ENCODE measurements around the gene KIFC1.
"Not testable (repeated sequence)": the region's sequence is repeated elsewhere in the genome, so short reads cannot be mapped to it uniquely, and the experiment has no call there.

Gene KIFC1
- 3.9 to 54.4 (median 15.1) reads per million in 17 experiments for total RNA-seq

DNA sequence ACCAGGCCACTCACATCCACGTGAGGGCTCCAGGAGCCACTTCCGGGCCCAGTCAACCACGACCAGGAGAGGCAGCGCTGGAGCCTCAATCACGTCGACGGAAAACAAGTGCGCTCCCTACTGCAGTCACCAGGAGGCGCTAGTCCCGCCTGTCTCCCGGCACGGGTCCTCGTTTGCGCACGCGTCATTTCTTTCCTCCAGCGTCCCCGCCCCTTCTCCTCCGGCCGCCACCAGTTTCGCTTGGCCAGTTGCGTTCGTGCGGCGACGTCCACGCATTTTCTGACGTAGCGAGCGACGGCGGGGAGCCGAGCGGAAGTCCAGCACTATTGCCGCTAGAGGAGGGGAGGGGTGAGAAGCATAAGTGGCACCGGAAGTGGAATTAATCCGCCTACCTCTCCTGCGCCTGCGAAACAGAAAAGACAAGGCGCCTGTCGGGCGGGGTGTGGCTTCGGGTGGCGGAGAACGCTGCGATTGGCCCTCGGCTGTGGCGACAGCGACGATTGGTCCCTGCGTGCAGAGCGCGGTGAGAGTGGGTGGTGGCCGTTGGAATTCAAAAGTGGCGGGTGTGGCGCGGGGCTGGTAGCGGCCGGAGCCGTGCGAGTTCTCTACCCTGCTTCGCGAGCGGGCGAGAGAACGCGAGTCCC lies at the start of gene KIFC1:
TSS of gene KIFC1 (plus strand) at position 546 of the 644 bp plus-strand sequence. CDS start 163 bp downstream, outside the sequence.
- DNase-seq, result peak; percentile 100

DNA sequence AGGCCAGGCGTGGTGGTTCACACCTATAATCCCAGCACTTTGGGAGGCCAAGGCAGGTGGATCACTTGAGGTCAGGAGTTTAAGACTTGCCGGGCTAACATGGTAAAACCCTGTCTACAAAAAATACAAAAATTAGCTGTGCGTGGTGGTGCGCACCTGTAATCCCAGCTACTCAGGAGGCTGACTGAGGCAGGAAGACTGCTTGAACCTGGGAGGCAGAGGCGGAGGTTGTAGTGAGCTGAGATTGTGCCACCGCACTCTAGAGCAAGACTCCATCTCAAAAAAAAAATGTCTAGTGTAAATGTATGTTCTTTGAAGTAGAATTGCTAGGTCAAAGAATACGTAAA lies 48.0 kb upstream of the KIFC1 start:
- not testable (repeated sequence) for DNase-seq

GRCh38 chr6:33343953-33344611 lies 47.5 kb upstream of the KIFC1 start:
- DNase-seq, result no peak

- DNase-seq, result peak; percentile 38 to 76 (median 67)
These were observed 46.6 kb upstream of the KIFC1 start for GRCh38 chr6:33344701-33345697.

GRCh38 chr6:33346972-33347371 lies 44.7 kb upstream of the KIFC1 start:
- not testable (repeated sequence) for DNase-seq

DNA sequence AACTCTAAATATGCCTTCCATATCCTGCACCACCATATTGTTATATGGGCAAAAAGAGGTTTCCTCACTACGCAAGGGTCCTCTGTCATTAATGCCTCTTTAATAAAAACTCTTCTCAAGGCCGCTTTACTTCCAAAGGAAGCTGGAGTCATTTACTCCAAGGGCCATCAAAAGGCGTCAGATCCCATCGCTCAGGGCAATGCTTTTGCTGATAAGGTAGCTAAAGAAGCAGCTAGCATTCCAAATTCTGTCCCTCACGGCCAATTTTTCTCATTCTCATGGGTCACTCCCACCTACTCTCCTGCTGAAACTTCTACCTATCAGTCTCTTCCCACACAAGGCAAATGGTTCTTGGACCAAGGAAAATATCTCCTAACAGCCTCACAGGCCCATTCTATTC lies 43.8 kb upstream of the KIFC1 start:
- no peak for DNase-seq

DNA sequence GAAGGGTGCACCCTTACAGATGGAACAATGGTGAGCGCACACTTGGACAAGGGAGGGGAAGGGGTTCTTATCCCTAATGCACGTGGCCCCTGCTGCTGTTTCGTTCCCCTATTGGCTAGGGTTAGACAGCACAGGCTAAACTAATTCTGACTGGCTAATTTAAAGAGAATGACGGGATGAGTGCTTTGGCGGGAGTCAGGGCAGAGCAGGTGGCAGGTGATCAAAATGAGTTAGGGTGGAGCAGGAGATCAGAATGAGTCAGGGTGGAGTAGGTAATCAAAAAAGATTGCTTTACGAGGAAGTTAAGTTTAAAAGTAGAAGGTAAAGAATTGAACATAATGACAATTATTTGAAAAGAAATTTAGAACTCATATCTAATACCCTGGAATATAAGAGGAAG lies 35.8 kb upstream of the KIFC1 start:
- not testable (repeated sequence) for DNase-seq

DNA sequence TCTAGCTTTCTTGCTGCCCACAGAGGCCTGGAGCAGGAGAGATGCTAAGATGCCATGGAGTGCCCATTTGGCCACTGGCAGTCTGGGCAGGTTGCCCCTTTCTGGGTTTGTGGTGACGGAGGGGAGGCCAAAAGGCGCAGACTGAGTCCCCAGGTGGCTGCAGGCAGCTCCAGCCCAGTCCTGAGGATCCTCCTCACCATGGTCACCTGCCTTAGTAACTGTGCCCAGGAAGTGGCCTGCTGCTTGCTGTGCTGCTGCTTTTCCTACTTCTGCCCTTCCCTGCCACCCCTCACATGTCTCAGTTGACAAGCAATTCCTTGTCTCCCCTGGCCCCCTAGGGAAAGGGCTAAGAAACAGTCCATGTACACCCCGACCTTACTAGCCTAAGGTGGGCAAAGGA lies 35.3 kb upstream of the KIFC1 start:
- no peak for DNase-seq

- DNase-seq, result not testable (repeated sequence)
These were observed 34.3 kb upstream of the KIFC1 start for GRCh38 chr6:33357160-33357871.

DNA sequence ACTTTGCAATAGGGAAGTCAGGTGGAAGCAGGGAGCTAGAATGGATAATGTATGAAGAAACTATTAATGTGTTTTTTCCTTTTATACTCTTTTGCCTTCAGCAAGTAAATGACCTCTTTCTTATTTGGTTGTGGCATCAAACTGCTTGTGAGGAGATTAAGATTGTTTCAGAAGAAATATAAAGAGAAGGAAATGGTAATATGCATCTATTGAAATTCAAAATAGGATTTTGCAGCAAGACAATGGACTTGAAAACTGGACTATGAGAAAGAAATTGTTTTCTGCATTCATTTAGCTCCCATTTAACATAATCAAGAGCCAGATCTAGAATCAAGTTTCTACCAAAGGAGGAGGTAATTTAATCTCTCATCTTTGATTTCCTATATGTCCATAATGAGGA lies 32.3 kb upstream of the KIFC1 start:
- no peak for DNase-seq

- not testable (repeated sequence) for DNase-seq
These were observed 28.1 kb upstream of the KIFC1 start for GRCh38 chr6:33363486-33363885.

DNA sequence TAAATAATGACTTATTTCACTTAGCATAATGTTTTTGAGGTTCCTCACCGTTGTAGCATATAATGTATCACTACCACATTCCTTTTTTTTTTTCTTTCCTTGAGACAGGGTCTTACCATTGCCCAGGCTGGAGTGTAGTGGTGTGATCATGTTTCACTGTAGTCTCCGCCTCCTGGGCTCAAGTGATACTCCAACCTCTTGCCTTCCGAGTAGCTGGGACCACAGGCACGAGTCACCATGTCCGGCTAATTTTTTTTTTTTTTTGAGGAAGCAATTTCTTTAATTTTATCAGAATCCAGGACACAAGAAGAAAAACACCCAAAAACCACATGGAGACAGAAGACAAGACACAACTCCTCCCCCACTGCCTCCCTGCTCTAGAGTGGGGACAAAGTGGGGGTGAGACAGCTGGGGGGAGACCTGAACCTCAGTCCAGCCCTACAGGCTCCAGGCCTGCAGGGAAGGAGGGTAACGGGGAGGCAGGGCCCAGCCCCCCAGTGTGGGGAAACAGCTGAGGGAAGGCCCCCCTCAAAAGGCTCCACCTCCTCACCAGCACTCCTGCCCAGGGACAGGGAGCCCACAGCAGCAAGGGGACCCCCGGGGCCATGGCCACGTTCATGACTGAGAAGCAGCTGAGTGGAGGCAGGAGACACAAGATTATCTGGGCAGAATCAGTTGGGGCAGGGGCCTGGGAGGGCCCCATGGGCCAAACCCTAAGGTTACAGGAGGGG lies 27.0 kb upstream of the KIFC1 start:
- peak; percentile 37 to 64 (median 62) for DNase-seq

DNA sequence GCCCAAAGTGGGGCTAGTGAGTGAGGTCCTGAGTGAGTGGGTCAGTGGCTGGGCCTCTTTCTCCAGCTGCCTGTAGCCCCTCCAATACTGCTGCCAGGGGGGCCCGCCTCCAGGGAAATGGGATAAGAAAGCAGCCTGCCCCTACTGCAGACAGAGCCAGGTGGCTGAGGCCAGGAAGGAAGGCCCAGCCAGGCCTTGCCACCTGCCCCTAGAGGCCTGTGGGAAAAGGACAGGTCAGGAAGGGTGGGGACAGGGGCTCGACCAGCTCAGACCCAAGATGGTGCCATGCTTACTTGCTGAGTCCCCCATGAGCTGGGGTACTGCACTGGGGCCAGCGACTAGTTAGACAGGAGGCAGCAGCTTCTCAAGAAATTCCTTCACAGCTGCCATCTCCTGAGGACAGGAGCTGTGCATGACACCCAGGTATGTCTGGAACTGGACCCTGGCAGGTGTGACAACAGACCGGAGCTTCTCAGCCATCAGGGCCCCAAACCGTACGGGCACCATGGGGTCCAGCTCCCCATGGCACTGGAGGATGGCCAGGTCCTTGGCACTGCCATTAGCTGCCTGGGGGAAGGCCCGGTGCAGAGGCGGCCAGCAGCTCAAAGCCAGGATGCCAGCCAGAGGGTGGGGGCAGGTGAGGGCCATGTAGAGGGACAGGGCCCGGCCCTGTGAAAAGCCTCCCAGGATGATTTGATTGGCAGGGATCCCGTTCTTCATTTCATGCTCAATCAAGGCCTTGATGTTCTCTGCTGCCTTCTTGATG lies 26.2 kb upstream of the KIFC1 start:
- not testable (repeated sequence) for DNase-seq

GRCh38 chr6:33367009-33367714 lies 24.5 kb upstream of the KIFC1 start:
- no peak for DNase-seq

- not testable (repeated sequence) for DNase-seq
These were observed 24.0 kb upstream of the KIFC1 start for GRCh38 chr6:33367715-33368025.

DNA sequence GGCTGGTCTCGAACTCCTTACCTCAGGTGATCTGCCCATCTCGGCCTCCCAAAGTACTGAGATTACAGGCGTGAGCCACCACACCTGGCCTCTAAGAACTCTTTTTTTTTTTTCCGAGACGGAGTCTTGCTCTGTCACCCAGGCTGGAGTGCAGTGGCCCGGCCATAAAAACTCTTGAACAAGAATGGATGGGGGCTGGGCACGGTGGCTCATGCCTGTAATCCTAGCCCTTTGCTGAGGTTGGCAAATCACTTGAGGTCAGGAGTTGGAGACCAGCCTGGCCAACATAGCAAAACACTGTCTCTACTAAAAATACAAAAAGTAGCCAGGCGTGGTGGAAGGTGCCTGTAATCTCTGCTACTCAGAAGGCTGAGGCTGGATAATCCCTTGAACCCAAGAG lies 19.7 kb upstream of the KIFC1 start:
- not testable (repeated sequence) for DNase-seq

- DNase-seq, result peak in 1 of 4 experiments; percentile 35
These were observed 19.0 kb upstream of the KIFC1 start for GRCh38 chr6:33372526-33373123.

GRCh38 chr6:33373960-33374910 lies 17.4 kb upstream of the KIFC1 start:
- DNase-seq, result peak in 3 of 4 experiments; percentile 25 to 57 (median 43)

All from suppressor macrophage (primary cell).